OCI-LY7 (cell line): Measurements from ENCODE around the gene OR2G3. TPM values are rescaled to one million over a fixed set of nuclear protein-coding genes. Genes with fewer than 3 reads are reported as not detected.

Experiments used
- BruUV-seq: library from RNA; stranded (reverse); fragments of 400-500 nt; replicated peaks from 2 replicates; lab custom pipeline; 2021; lab: Mats Ljungman, UMichigan
- CTCF ChIA-PET: fragments of 300-600 bp; sonication (Branson Sonifier 250); formaldehyde crosslinking; loops from one replicate; lab custom pipeline; 2022; ENCODE audit warnings: antibody characterized with exemption; ENCODE audit not compliant: unreplicated experiment; lab: Charles Lee
- POLR2A ChIA-PET: fragments of 300-600 bp; sonication (Branson Sonifier 250); formaldehyde crosslinking; loops from one replicate; lab custom pipeline; 2022; ENCODE audit warnings: antibody characterized with exemption; lab: Charles Lee
- DNase-seq: peaks from one replicate; pipeline ENCODE4 v3.0.0-alpha.2; 2015; ENCODE audit warnings: low spot score
- H2AFZ ChIP-seq: fragments of 200-600 bp; sonication (generic), shearing (Covaris generic); 2 replicates; pipeline ENCODE4 v1.6.1; 2014; ENCODE audit warnings: mild to moderate bottlenecking, antibody characterized with exemption, low read length, moderate library complexity
- H3K27ac ChIP-seq: fragments of 200-600 bp; sonication (generic); 2 replicates; pipeline ENCODE4 v1.5.1; 2014; ENCODE audit warnings: mixed run types, low read depth, mild to moderate bottlenecking, moderate library complexity, low read length, inconsistent platforms; ENCODE audit not compliant: poor library complexity, severe bottlenecking
- H3K36me3 ChIP-seq: fragments of 200-600 bp; sonication (generic); 2 replicates; pipeline ENCODE4 v1.6.1; 2014; ENCODE audit warnings: mild to moderate bottlenecking, antibody characterized with exemption, low read length, moderate library complexity, mixed read lengths; ENCODE audit not compliant: insufficient read depth
- H3K4me1 ChIP-seq: fragments of 200-600 bp; sonication (generic); 2 replicates; pipeline ENCODE4 v1.5.1; 2014; ENCODE audit warnings: mild to moderate bottlenecking, low read length; ENCODE audit not compliant: insufficient read depth, poor library complexity, severe bottlenecking
- H3K4me2 ChIP-seq: fragments of 200-600 bp; sonication (generic); 2 replicates; pipeline ENCODE4 v1.6.1; 2014; ENCODE audit warnings: mild to moderate bottlenecking, low read length
- H3K4me3 ChIP-seq: fragments of 200-600 bp; sonication (generic); 2 replicates; pipeline ENCODE4 v1.5.1; 2014; ENCODE audit warnings: mild to moderate bottlenecking, low read depth, low read length; ENCODE audit not compliant: poor library complexity, severe bottlenecking
- H3K79me2 ChIP-seq: fragments of 200-600 bp; sonication (generic); 2 replicates; pipeline ENCODE4 v1.6.1; 2016; ENCODE audit warnings: low read depth, mild to moderate bottlenecking, low read length, moderate library complexity, mixed read lengths; ENCODE audit not compliant: insufficient read depth
- H3K9me2 ChIP-seq: fragments of 200-600 bp; sonication (generic); 2 replicates; pipeline ENCODE4 v1.6.1; 2016; ENCODE audit warnings: mild to moderate bottlenecking, low read length, mixed read lengths; ENCODE audit not compliant: insufficient read depth
- H3K9me3 ChIP-seq: fragments of 200-600 bp; sonication (generic); 2 replicates; pipeline ENCODE4 v1.6.1; 2014; ENCODE audit warnings: mild to moderate bottlenecking, mixed run types, low read length, mixed read lengths
- H4K20me1 ChIP-seq: fragments of 200-600 bp; sonication (generic); 2 replicates; pipeline ENCODE4 v1.6.1; 2014; ENCODE audit warnings: mild to moderate bottlenecking, antibody characterized with exemption, low read length, moderate library complexity, mixed read lengths; ENCODE audit not compliant: insufficient read depth
- EZH2phosphoT487 ChIP-seq: fragments of 200-600 bp; sonication (generic); IDR thresholded peaks from 2 replicates; pipeline ENCODE4 v1.6.1; 2018; ENCODE audit warnings: low read depth, borderline replicate concordance, mild to moderate bottlenecking, mixed run types, antibody characterized with exemption, low read length, moderate library complexity, mixed read lengths
- intact Hi-C: fragments of 100-400 bp; cut with micrococcal nuclease; formaldehyde crosslinking; loops from one replicate; pipeline ENCODE4 v1.10.0; 2022; ENCODE audit not compliant: unreplicated experiment
- total RNA-seq, 2 experiments: library from RNA; depleted of rRNA in 1 of 2; stranded (reverse); fragments of >200 nt in 1 of 2; shearing (Covaris generic) in 1 of 2; gene quantifications; 2 replicates each; pipeline ENCODE4 v1.2.3, GENCODE V29; 2014 to 2022
- TF ChIP-seq, protein P1 (sequence below): fragments of 200-600 bp; sonication (generic); conservative IDR thresholded peaks from 2 replicates; pipeline ENCODE4 v1.5.1; 2014; ENCODE audit warnings: mild to moderate bottlenecking, antibody characterized with exemption, low read length, moderate library complexity, mixed read lengths

OR2G3 gene
- total RNA-seq, 2 experiments from 2014 or later = not detected

DNA sequence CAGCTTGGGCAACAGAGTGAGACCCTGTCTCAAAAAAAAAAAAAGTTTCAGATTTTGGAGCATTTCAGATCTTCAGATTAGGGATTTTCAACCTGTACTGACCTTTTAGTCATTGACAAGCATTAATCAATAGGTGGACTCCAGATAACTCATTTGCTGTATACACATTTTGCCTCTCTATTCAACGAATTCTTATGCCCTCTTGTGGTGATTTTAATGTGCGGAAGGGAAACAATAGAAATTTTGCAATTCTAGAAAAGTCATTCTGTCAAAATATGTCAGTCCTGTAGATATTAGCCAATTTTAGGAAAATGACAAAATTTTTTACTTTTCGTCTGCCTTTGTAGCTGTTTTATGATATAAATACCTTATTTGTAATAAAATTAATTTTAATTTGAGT, 28.9 kb upstream of the OR2G3 start:
- intact Hi-C loops = loop anchor here (1.0 to 5.0 kb wide), 2 partner anchors 186 to 204 kb away; no protein-coding TSS in a partner anchor
- Histone ChIP-seq H3K4me2 (no peak overlapping the region), H3K4me3 (no peak overlapping the region), H3K4me1 (no peaks in the 10 kb centered on the region), H3K79me2 (no peaks in the 10 kb centered on the region), H3K9me3 (no peaks in the 10 kb centered on the region), H4K20me1 (no peaks in the 10 kb centered on the region), H3K9me2 (no peaks in the 10 kb centered on the region), H2AFZ (no peak overlapping the region), H3K36me3 (no peaks in the 10 kb centered on the region), H3K27ac (no peak overlapping the region)
- BruUV-seq = no TSS peak
- ChIA-PET CTCF (no interaction called here), POLR2A (no interaction called here)
- no peak for TF ChIP-seq EZH2phosphoT487
- TF ChIP-seq, protein P1, sequence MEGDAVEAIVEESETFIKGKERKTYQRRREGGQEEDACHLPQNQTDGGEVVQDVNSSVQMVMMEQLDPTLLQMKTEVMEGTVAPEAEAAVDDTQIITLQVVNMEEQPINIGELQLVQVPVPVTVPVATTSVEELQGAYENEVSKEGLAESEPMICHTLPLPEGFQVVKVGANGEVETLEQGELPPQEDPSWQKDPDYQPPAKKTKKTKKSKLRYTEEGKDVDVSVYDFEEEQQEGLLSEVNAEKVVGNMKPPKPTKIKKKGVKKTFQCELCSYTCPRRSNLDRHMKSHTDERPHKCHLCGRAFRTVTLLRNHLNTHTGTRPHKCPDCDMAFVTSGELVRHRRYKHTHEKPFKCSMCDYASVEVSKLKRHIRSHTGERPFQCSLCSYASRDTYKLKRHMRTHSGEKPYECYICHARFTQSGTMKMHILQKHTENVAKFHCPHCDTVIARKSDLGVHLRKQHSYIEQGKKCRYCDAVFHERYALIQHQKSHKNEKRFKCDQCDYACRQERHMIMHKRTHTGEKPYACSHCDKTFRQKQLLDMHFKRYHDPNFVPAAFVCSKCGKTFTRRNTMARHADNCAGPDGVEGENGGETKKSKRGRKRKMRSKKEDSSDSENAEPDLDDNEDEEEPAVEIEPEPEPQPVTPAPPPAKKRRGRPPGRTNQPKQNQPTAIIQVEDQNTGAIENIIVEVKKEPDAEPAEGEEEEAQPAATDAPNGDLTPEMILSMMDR = peak; percentile 78
- peak; percentile 11 for DNase-seq

DNA sequence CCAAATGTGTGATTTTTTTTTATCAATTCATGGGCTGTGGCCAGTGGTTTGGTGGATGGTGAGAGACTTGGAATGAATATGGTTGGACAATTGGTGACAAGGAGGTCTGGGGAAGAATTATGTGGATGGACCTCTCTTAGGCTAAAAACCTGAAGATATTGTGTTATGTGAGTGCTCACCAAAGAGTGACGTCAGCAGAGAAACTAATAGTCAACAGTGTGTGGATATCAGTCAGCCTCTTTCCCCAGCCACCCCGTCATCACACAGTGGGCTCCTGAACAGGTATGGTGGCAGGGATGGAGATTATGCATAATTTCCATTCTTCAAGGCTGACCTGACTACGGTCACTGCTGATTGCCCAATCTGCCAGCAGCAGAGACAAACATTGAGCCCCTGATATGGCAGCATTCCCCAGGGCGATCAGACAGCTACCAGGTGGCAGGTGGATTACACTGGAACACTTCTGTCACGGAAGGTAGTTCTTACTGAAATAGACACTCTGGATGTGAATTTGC, 26.4 kb upstream of the OR2G3 start:
- no peak overlapping the region for H3K4me2 ChIP-seq
- H3K9me3 ChIP-seq = no peaks in the 10 kb centered on the region
- H2AFZ ChIP-seq = no peak overlapping the region
- no TSS peak for BruUV-seq
- no peaks in the 10 kb centered on the region for H3K79me2 ChIP-seq
- H3K4me1 ChIP-seq = no peaks in the 10 kb centered on the region
- H3K9me2 ChIP-seq = no peaks in the 10 kb centered on the region
- H3K27ac ChIP-seq = no peak overlapping the region
- TF ChIP-seq, protein P1 = no peak
- no peak for TF ChIP-seq EZH2phosphoT487
- DNase-seq = no peak
- H3K36me3 ChIP-seq = no peaks in the 10 kb centered on the region
- no peaks in the 10 kb centered on the region for H4K20me1 ChIP-seq
- POLR2A ChIA-PET = no interaction called here
- H3K4me3 ChIP-seq = no peak overlapping the region
- intact Hi-C loops = loop anchor here (5.0 kb wide), 1 partner anchor 207 kb away; no protein-coding TSS in a partner anchor
- CTCF ChIA-PET = no interaction called here

DNA sequence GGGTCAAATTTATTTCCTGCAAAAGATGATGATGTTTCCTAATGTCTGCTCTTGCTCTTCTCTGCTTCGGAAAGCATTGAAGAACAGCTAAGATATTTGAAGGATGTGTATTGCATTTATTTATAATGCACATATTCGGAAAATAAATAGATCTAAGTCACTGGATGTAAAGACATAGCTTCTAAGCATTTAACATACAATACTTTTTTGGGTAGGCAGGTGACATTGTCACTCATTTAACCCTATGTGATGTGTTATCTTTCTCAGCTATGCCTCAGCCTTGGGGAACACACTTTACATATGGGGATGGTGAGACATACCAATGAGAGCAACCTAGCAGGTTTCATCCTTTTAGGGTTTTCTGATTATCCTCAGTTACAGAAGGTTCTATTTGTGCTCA, 17.3 kb upstream of the OR2G3 start, which contains the start of gene OR2G2:
Gene OR2G2, plus strand, starts transcription at position 301 of the 400 bp plus-strand sequence. Its CDS starts 0 bp downstream, at position 301.
- TF ChIP-seq, protein P1 = no peak
- no peak for TF ChIP-seq EZH2phosphoT487
- DNase-seq = no peak
- no peaks in the 10 kb centered on the region for H3K9me2 ChIP-seq
- ChIA-PET CTCF (no interaction called here), POLR2A (interaction anchor here (0.6 kb wide), 1 partner anchor 564 kb away, joined by 4 read pairs; no protein-coding TSS in a partner anchor)
- H2AFZ ChIP-seq = no peak within 1 kb of the TSS
- H3K79me2 ChIP-seq = no peaks in the 10 kb centered on the region
- no peak within 1 kb of the TSS for H3K4me2 ChIP-seq
- no peak within 1 kb of the TSS for H3K4me3 ChIP-seq
- H3K4me1 ChIP-seq = no peaks in the 10 kb centered on the region
- no peak within 1 kb of the TSS for H3K27ac ChIP-seq
- BruUV-seq = no TSS peak
- intact Hi-C loops = no loop called here
- H3K36me3 ChIP-seq = no peaks in the 10 kb centered on the region
- H3K9me3 ChIP-seq = no peaks in the 10 kb centered on the region
- no peaks in the 10 kb centered on the region for H4K20me1 ChIP-seq
